Hematopoietic multipotent progenitor cell treated with erythropoietin and hydrocortisone succinate and interleukin-3 and kit ligand, for 8 days (in vitro differentiated cells): ENCODE results near the gene NKTR.

Experiments
- DNase-seq: peaks from one replicate; pipeline ENCODE4 v3.0.0-alpha.2; 2015

NKTR gene

GRCh38 chr3:42651248-42652091, 51.0 kb downstream of the NKTR start:
- DNase-seq: no peak

GRCh38 chr3:42652251-42652610, 51.7 kb downstream of the NKTR start:
- no peak for DNase-seq

GRCh38 chr3:42652611-42653302, 52.3 kb downstream of the NKTR start:
- peak; percentile 59 for DNase-seq

GRCh38 chr3:42653303-42653559, 52.7 kb downstream of the NKTR start:
- no peak for DNase-seq

GRCh38 chr3:42653560-42654330, 53.3 kb downstream of the NKTR start, which contains the start of gene ZBTB47:
ZBTB47 (plus strand) TSS chr3:42653697; CDS start chr3:42658356, 4,659 bp downstream.
- no peak for DNase-seq

- no peak for DNase-seq
Observed at GRCh38 chr3:42654331-42655201, 54.1 kb downstream of the NKTR start.

GRCh38 chr3:42655331-42655888, 54.9 kb downstream of the NKTR start:
- DNase-seq: no peak

GRCh38 chr3:42655980-42656679, 55.6 kb downstream of the NKTR start:
- DNase-seq: no peak

- DNase-seq: no peak
Observed at GRCh38 chr3:42656680-42657610, 56.5 kb downstream of the NKTR start.

- DNase-seq: no peak
Observed at GRCh38 chr3:42657675-42658074, 57.2 kb downstream of the NKTR start.

- no peak for DNase-seq
Observed at GRCh38 chr3:42658091-42658770, 57.7 kb downstream of the NKTR start.

GRCh38 chr3:42658771-42659390, 58.4 kb downstream of the NKTR start:
- no peak for DNase-seq

GRCh38 chr3:42659451-42660130, 59.1 kb downstream of the NKTR start:
- DNase-seq: no peak

GRCh38 chr3:42660131-42660715, 59.7 kb downstream of the NKTR start:
- no peak for DNase-seq

GRCh38 chr3:42660898-42661297, 60.4 kb downstream of the NKTR start:
- peak; percentile 73 for DNase-seq

- no peak for DNase-seq
Observed at GRCh38 chr3:42661593-42662022, 61.1 kb downstream of the NKTR start.

GRCh38 chr3:42662037-42662812, 61.7 kb downstream of the NKTR start:
- no peak for DNase-seq
